Astrocyte of the spinal cord (primary cell): ENCODE data around the gene ST6GAL1.

Experiments used
- DNase-seq: peaks from one replicate; pipeline ENCODE4 v3.0.0; 2011; ENCODE audit warnings: low read depth, low spot score
- H3K4me3 ChIP-seq: 2 replicates; pipeline ENCODE4 v1.5.1; 2011; ENCODE audit warnings: low read depth, mild to moderate bottlenecking, low read length, moderate library complexity
- in situ Hi-C: cut with HindIII; loops from 2 replicates; pipeline ENCODE4 v1.10.0; 2017; ENCODE audit warnings: low sequenced_read_pairs
- TF ChIP-seq, protein P1 (sequence below): IDR thresholded peaks from 2 replicates; pipeline ENCODE4 v1.5.1; 2012; ENCODE audit warnings: low read depth, mild to moderate bottlenecking, low read length, inconsistent platforms

Gene ST6GAL1

DNA sequence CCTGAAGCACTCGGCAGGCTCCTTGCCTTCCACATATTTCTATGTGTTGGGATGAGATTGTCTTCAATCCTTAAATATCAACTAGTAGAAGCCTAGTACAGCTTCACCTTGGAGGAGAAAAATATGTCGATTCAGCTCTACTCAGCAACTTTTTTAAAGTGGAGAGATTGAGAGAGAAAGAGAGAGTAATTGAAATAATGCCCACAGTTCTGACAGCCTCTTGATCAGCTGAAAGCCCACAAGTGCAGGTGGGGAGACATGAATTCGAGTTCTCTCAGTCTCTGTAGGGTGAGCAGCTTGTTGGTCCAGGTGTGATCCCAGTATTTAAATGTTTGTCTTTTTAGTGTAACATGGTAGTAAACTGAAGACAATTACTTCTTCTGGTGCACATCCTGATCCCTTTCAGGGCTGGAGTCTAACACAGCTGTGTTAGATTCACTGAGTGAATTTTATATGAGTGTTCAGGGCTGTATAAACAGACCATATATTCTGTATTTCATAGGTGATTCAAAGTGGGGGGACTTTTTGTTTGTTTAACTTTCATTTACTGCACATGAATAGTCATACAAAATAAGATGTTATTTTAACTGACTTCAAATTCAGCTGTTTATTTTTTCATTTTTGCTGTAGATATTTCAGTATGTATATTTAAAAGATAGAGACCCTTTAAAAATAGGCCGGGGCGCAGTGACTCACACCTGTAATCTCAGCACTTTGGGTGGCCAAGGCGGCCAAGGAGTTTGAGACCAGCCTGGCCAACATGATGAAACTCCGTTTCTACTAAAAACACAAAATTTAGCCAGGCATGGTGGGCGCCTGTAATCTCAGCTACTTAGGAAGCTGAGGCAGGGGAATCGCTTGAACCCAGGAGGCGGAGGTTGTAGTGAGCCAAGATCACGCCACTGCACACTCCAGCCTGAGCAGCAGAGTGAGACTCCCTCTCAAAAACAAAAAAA is 64.0 kb downstream of the ST6GAL1 start:
- H3K4me3 ChIP-seq = no peak overlapping the region
- no peak for DNase-seq
- in situ Hi-C loops = no loop called here
- TF ChIP-seq, protein P1, sequence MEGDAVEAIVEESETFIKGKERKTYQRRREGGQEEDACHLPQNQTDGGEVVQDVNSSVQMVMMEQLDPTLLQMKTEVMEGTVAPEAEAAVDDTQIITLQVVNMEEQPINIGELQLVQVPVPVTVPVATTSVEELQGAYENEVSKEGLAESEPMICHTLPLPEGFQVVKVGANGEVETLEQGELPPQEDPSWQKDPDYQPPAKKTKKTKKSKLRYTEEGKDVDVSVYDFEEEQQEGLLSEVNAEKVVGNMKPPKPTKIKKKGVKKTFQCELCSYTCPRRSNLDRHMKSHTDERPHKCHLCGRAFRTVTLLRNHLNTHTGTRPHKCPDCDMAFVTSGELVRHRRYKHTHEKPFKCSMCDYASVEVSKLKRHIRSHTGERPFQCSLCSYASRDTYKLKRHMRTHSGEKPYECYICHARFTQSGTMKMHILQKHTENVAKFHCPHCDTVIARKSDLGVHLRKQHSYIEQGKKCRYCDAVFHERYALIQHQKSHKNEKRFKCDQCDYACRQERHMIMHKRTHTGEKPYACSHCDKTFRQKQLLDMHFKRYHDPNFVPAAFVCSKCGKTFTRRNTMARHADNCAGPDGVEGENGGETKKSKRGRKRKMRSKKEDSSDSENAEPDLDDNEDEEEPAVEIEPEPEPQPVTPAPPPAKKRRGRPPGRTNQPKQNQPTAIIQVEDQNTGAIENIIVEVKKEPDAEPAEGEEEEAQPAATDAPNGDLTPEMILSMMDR = no peak

DNA sequence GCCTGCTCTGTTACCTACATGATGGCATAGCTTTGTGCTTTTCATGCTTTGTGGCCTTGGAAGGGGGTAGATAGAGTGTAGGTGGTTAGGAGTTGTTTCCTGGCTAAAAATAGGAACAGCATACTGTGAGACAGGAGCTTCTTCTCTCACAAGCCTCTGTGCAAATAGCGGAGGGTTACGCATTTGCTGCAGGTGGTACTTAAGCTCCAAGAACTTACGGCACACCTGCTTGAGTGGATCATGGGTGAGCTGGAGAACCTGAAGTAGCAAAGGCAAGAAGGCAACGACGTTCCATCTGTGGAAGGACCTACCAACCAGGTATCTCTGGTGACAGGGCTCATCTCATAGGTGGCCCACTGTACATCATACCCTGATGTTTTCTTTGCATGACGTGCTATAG is 66.0 kb downstream of the ST6GAL1 start:
- in situ Hi-C loops = no loop called here
- TF ChIP-seq, protein P1 = no peak
- no peak for DNase-seq
- H3K4me3 ChIP-seq = no peak overlapping the region

DNA sequence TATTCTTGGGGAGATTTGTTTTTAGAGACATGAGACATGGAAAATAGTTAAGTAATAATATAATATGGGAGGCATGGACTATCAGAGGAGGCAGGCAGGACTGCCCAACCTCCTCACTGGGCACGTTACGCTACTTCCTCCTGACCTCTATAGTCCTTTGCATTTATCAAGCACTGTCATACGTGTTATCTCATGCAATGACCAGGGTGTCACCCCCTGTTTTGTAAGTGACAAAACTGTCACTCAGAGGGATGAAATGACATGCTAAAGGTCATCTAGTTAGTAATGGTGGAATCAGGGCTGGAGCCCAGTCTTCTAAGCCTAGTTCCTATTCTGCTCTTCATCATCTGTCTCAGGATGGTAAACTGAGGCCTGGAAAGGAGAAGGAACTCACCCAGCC is 66.7 kb downstream of the ST6GAL1 start:
- in situ Hi-C loops = no loop called here
- TF ChIP-seq, protein P1 = no peak
- DNase-seq = no peak
- H3K4me3 ChIP-seq = no peak overlapping the region

- TF ChIP-seq, protein P1 = no peak
- H3K4me3 ChIP-seq = no peak overlapping the region
- in situ Hi-C loops = no loop called here
- DNase-seq = no peak
These were observed 67.2 kb downstream of the ST6GAL1 start for GRCh38 chr3:186997473-186997939.

- no peak overlapping the region for H3K4me3 ChIP-seq
- in situ Hi-C loops = no loop called here
- no peak for DNase-seq
- TF ChIP-seq, protein P1 = no peak
These were observed 68.6 kb downstream of the ST6GAL1 start for GRCh38 chr3:186998937-186999368.

GRCh38 chr3:187000711-187001151 is 70.4 kb downstream of the ST6GAL1 start:
- no peak for DNase-seq
- in situ Hi-C loops = no loop called here
- no peak overlapping the region for H3K4me3 ChIP-seq
- TF ChIP-seq, protein P1 = no peak
